Measurements from ENCODE around the gene UGT1A9.

GRCh38 chr2:233718552-233718951 is 46.9 kb downstream of the UGT1A9 start, which contains the start of gene UGT1A4:
- TF ChIP-seq CTCF (optimal IDR thresholded peaks at IDR 0.05 in 1 of 3, IDR thresholded peaks at IDR 0.05 in 1 of 3, conservative IDR thresholded peaks at IDR 0.05 in 1 of 3; ENCODE audit: extremely low read depth in 1 of 3, insufficient read depth in 2 of 3, low read length in 3 of 3) (no peak), EZH2 (IDR thresholded peaks at IDR 0.05; ENCODE audit: low read length) (no peak)

All from keratinocyte (primary cell).